GM18867 (cell line): Measurements from ENCODE around the gene SCUBE3.

Source experiments
- ATAC-seq: cut with Tn5 transposase; IDR thresholded peaks from one replicate; pipeline ENCODE4 v1.9.1; 2021; ENCODE audit warnings: mild to moderate bottlenecking, moderate library complexity; ENCODE audit not compliant: unreplicated experiment

SCUBE3 gene

DNA sequence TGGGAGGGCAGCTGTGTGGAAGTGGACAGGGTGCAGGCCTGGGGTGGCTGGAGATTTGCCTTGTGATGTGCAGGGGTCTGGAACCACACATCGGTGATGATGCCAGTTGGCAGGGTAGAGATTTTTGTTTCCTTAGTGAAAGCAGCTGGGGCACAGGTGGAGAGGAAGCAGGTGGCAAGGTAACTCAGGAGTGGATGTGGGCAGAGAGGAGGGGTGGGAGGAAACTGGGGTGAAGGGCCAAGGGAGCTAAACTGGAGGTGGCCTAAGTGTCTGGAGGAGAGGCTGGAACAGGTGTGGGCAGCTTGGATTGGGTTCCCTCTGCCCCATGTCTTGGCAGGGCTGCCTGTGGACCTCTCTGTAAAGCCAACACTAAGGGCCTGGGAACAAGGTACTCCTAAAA is 4.7 kb upstream of the SCUBE3 start:
- ATAC-seq = no peak

DNA sequence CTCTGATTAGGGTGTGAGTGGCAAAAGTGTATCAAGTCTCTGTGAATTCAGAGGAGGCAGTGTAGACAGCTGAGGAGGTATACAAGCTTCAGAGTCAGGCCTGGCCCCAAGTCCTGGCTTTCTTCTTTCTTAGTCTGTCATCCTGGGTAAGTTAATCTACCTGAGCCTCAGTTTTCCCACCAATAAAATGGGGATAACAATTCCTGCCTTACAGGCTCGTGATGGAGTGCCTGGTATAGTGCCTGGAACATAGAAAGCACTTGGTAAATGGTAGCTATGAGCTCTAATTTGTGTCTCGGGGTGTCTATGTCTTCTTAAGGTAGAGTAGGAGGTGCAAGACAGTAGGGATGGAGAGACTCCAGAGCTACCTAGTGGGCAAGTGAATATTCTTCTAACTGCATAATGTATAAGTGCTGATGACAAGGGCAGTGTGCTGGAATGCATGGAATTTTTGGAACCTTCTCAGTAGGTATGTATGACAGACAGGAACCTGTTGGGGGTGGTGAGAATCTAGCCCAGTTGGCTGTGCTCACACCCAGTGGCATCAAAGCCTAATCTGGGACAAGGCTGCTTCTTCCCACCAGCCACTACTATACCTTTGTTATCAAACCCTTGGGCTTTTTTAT is 4.0 kb upstream of the SCUBE3 start:
- ATAC-seq = no peak

- no peak for ATAC-seq
Measured at GRCh38 chr6:35213298-35213791, 411 bp upstream of the SCUBE3 start.

DNA sequence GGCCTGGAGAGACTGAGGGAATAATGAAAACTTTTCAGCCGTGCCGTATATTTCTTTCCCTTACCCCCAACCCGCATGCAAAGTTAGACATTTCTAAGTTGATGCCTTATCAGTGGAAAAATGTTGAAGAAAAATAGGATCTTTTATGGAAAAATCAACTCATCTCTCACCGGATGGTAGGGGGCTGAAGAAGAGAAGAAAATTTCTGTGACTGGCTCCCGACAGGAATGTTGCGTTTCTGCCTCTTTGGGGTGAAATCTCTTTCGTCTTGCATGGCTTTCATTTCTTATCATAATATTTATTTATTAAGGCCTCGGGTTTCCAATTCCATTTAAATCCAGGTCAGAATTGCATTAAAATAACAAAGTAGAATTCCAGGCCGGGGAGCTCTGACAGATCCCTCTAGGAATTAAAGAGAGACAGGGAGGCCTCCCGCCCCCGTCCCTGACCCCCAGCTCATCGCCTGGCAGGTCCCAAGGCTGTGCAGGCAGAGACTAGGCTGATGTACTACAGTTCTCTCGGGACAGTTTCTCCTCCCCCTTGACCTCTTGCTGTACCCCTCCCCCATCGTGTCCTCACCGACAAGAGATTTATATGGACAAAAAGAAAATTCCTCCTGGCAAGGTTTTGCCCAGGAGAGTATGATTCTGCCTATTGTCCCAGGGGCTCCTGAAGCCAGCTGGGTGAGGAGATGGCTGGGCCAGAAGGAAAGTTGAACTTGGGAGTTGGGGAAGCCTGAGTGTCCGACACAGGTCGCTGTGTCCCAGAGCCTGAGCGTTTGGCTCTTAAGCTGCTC is 1.3 kb downstream of the SCUBE3 start:
- ATAC-seq = no peak

GRCh38 chr6:35215665-35216411 is 2.1 kb downstream of the SCUBE3 start:
- ATAC-seq = no peak

DNA sequence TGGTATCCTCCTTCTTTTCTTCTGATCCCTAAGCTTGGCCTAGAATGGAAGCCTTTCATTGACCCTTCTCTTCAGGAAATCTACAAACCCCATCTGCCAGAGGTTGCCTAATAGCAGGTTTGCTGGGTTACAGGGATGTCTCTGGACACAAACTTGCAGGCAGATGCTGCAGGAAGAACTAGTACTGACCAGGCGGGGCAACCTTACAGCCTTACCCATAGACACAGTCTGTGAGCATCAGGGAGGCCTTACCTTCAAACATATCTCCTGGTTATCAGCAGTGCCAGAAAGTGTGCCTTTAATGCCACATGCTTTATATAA is 2.6 kb downstream of the SCUBE3 start:
- ATAC-seq = no peak

DNA sequence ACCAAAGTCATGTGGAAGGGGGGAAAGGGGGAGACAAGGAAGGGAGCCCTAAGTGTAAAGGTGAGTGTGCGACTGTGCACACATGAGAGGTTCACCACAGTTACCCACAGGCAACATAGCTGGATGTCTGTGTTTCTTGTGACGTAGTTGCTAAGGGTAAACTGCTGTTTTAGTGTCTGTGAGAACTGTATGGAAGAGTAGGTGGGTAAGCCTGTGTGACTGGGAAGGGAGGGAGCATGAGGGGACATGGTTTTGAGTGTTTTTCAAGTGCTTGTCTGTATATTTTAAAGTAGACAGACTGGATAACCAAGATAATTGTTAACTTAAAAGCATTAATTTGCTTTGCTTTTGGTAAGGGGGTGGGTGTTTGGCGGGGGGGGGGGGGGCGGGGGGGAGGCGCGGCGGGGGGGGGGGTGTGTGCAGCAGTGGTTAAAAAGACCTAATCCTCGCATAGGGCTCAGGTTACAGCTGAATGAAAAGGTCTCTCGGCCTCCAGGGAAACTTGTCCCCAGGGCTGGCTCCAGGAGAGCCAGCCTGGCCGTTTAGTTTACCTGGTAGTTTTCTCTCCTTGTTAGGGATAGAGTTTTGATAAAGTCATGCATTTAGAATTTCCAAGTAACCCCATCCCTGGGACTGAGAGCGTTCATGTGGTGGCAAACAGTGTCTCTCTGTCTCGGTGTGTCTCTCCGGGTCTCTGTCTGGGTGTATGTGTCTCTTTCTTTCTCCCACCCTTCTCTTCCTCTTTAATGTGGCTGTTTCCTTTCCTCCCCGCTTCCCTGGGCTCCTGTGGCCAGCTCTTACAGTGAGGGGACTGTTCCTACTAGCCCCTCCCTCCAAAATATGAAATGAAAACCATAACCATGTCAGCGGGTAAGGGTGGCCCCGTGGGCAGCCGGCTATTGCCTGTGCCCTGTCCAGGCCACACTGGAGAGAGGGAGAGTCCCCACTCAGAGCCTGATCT is 3.4 kb downstream of the SCUBE3 start:
- ATAC-seq = no peak

GRCh38 chr6:35218021-35218420 is 4.3 kb downstream of the SCUBE3 start:
- ATAC-seq = no peak

DNA sequence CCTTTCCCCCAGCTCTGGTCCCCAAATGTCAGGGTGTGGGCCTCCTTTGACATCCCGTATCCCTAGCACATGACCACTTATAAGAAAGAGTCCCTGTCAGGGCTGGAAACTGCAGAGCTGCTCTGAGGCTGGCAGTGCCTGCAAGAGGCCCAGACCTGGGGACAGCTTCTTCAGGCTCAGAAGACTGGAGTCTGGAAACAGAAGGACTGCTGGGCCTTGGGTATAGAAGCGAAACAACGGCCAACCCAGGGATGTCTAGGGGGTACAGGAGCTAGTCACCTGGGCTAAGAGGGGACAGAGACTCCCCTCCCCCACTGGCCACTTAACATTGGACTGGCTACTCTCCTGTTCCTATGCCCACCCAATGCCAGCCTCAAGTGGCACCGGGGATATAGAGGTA is 4.7 kb downstream of the SCUBE3 start:
- no peak for ATAC-seq

DNA sequence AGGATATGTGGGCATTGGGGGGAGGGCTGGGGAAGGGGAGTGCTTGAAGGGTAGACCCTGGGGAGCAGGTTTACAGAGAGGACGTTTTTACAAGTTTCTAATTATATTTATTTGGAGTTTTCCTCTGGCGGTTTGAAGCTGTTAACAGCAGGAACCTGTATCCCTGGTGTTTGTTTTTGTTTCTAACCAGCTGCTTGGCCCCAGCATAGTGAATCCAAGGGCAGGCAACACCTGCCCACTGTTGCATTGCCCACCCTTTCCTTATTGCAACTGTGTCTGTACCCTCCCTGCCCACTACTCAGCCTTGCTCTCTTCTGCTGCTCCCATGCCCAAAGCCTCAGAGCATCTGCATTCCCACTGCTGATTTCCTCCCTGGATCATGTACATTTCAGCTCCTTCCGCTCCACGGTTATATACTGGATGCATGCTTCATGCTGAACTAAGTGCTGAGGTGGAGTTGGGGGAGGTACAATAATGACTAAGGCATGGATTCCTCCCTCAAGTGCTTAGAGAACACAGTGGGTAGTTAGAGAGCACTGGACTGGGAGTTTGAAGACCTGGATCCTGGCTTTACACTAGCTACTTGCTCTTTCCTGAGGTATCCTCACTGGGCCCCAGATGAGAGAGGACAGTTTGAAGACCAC is 6.0 kb downstream of the SCUBE3 start:
- ATAC-seq = no peak

DNA sequence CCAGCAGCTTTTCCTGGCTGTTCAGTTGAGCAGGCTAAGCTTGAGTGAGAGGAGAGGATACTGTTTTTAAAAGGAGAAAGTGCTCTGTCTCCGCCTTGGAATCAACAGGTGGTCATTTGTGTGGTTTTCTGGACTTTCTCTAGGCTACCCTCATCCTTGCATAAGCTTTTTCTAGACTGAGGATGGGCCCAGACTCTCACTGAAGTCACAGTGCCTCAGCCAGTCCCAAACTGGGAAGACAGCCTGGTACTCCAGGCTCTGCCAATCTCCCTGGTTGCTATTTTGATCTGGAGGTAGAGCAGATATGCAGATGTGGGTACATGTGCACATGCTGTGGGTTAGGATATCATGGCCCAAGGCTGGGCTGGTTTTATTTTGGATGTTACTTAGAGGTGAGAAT is 7.0 kb downstream of the SCUBE3 start:
- ATAC-seq = no peak

GRCh38 chr6:35223396-35223795 is 9.6 kb downstream of the SCUBE3 start:
- no peak for ATAC-seq

DNA sequence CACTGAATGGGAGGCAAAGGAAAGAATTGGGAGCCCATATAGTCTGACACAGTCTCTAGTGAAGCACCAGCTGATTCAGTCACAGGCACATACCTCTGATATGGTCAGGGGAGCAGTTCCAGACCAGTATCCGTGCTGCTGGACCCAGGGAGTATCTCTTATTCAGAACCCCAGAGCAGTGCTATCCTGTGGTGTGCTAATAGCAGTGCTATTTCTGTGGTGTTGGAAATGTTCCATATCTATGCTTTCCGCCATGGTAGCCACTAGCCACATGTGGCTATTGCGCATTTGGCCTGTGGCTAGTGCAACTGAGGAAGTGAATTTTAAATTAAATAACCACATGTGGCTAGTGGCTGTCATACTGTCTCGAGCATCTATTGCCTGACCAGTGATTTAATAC is 11.0 kb downstream of the SCUBE3 start:
- no peak for ATAC-seq

DNA sequence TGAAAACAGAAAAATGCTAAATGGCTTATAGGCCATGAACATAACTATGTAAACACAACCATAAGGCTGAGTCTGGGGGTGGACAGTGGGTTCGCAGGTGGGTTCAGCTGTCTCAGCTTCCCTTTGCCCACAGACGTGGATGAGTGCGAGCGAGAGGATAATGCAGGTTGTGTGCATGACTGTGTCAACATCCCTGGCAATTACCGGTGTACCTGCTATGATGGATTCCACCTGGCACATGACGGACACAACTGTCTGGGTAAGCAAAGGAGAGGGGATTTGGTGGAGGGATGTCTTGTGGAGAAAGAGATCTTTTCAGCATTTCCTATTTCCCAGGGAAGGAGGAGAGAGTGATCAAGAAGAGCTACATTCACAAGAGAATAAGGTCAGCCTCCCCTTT is 14.7 kb downstream of the SCUBE3 start:
- no peak for ATAC-seq

DNA sequence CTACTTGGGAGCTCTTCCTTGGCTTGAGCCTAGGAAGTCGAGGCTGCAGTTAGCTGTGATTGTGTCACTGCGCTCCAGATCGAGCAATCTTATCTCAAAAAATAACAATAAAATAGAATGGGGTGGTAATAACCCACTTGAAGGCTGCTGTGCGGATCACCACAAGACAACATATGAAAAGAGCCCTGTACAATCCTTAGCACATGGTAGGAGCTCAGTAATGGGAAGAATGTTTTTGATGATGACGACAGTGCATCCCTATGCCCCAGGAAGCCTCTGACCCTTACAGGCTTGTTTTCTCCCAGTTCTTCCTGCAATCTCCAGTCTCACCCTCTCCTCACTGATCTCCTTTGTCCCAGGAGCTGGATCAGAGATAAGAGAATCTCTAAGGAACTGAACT is 15.5 kb downstream of the SCUBE3 start:
- no peak for ATAC-seq

DNA sequence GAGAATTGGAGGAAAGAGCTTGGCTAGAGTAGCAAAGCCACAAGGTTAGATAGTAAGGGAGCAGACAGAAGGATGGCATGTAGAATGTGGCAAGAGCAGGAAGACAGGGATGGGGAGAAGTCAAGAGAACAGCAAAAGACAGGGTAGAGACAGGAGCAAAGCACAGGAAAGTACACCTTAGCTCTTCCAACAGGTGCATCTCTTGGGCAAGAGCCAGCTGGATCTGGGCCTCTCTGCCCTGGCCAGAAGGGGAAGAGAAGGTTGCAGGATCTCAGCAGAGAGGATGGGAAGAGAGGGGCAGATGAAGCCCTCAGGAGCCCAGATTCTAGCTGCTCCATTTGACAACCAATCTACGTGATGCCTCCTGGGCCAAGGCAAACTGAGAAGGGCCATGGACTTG is 16.7 kb downstream of the SCUBE3 start:
- no peak for ATAC-seq

- ATAC-seq = no peak
Measured at GRCh38 chr6:35230950-35231349, 17.2 kb downstream of the SCUBE3 start.

DNA sequence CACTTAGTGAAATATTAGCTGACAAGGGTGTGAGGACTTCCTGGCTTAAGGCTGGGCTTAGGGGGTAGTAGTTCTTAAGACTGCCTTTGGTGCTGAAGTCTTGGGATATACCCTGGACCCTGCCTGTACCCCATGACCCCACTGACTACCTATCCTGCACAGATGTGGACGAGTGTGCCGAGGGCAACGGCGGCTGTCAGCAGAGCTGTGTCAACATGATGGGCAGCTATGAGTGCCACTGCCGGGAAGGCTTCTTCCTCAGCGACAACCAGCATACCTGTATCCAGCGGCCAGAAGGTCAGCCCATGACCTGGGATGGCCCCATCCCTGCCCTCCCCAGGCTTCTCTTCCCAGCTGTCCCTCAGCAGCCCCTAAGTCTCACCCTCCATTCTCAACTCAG is 17.8 kb downstream of the SCUBE3 start:
- ATAC-seq = no peak

- no peak for ATAC-seq
Measured at GRCh38 chr6:35234901-35235300, 21.1 kb downstream of the SCUBE3 start.

- ATAC-seq = no peak
Measured at GRCh38 chr6:35236223-35236622, 22.5 kb downstream of the SCUBE3 start.
